GM18858 (cell line): Measurements from ENCODE around the gene NPTN.

ENCODE experiments used
- ATAC-seq: cut with Tn5 transposase; IDR thresholded peaks from one replicate; pipeline ENCODE4 v1.9.1; 2021; ENCODE audit not compliant: unreplicated experiment

Gene NPTN

DNA sequence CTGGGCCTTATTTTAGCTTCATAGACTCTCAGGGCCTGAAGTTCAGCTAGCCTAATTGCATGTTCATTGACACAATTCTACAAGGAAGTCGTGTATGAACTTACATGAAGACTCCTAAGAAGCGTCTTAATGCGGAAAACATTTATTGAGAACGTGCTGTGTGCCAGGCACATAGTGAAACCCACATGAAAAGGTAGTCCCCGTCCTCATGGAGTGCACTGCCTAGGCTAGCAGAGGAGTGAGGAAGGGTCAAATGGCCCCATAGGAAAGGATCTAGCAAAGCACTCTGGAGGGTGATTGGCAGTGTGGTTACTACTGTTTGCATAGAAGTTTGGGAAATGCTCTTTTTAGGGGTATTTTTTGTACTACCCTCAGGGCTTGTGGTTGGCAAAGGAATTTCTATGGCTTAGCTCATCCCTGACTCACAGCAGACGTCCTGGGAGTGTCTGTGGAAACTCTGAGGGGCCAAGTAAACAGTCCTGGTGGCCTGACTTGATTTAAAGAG is 854 bp upstream of the NPTN start:
- ATAC-seq, result no peak

GRCh38 chr15:73632670-73633058 is 525 bp downstream of the NPTN start:
- ATAC-seq, result no peak

- no peak for ATAC-seq
These were observed 1.1 kb downstream of the NPTN start for GRCh38 chr15:73631915-73632669.

- ATAC-seq, result no peak
These were observed 2.2 kb downstream of the NPTN start for GRCh38 chr15:73630921-73631362.

DNA sequence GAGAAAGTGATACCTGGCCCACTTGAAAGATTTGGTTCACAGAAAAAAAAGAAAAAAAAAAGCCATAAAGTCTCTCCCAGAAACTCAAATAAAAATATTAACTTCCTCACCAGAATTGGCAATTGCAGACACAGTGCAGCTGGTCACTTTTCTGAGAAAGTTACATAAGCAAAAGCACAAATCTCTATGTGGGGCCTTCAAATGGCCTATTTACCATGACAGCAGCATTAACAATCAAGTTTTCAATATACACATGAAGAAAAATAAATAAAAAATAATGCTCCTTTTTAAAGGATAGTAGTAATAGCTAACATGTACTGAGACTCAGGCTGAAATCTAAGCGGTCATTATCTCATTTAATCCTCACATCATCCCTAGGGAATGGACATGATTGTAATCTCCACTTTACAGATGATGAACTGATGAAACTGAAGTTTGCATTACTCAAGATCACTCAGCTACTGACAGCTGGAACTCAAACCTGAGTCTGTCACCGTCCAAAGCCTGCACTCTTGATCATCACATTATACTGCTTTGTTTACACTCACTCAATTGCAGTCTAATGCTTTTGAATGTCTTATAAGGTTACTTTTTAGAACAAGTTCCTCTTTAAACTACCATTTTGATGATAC is 3.3 kb downstream of the NPTN start:
- no peak for ATAC-seq

DNA sequence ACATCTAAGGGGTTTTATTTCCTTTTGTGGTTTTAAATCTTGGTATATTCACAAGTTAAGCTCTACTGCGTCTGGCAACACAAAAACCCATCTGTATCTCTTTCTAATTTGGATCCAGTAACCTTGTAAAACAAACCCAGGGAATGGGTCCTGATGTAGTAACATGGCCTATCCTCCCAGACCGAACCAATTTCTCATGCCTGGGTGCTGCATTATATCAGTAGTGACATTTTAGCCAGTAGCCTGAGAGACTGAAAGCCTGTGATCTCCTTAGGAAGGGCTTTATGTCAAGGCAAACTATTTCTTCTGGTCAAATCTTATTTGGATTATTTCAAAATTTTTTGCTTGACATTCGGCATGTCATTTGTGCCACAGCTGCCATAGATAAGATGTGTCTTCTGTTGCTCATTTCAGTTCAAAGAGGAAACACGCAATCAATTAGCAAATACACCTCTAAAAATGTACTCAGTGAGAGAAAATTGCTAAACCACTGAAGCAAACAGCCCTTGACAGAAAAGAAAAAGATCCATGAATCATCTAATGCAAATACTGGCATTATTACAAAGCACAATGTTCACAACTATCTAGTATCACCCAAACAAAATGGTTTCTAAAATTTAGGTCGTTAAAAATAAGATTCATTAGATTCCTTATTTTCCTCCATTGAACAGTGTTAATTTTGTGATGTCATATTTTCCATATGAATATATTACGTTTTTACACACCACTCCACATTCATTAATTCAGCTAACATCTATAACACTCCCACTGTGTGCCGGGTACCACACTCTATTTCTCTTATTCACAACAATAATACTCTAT is 4.0 kb downstream of the NPTN start:
- ATAC-seq, result no peak

GRCh38 chr15:73628102-73628501 is 5.1 kb downstream of the NPTN start:
- no peak for ATAC-seq

GRCh38 chr15:73626072-73626471 is 7.1 kb downstream of the NPTN start:
- ATAC-seq, result no peak

- no peak for ATAC-seq
These were observed 8.7 kb downstream of the NPTN start for GRCh38 chr15:73624530-73624929.

GRCh38 chr15:73621286-73621826 is 11.8 kb downstream of the NPTN start:
- no peak for ATAC-seq

DNA sequence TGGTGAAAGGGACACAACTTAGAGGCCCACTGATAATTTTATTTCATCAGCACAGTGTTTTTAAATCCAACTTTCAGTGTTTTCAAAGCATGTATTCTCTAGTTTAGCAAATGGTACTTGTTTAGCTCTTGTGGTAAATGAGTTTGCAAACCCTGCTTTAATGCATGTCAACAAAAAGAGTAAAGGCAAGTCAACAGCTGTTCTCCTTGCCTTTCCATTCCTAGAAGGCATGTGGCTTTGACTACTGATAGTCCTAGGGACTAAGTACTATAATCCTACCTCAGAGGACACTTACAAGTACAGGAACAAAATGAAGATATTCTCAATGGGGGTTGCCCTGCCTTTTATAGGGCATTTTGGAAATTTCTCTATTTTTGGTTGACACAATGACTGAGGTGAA is 13.1 kb downstream of the NPTN start:
- no peak for ATAC-seq

GRCh38 chr15:73617913-73618312 is 15.3 kb downstream of the NPTN start:
- ATAC-seq, result no peak

DNA sequence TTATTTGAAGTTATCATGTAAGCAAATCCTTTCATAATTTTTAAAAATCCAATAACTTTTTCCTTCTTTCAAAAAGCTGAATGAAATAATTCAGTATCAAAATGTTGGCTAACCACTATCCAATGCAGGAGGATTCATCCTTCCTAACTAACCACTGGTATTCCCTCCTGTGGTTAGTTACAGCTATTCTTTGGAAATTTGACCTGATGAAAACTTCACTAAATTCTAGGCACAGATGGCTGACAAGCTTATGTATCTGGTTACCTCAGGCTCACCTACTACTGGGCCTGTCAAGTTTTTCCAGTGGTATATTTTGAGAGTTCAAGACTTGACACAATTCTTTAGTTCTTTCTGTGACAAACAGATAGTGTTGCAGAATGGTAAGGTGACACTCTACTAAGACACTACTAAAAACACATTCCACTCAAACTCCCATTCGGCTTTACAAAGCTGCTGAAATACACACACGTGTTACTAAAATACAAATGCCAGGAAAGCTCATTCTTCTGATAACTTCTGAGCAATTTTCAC is 15.8 kb downstream of the NPTN start:
- no peak for ATAC-seq

DNA sequence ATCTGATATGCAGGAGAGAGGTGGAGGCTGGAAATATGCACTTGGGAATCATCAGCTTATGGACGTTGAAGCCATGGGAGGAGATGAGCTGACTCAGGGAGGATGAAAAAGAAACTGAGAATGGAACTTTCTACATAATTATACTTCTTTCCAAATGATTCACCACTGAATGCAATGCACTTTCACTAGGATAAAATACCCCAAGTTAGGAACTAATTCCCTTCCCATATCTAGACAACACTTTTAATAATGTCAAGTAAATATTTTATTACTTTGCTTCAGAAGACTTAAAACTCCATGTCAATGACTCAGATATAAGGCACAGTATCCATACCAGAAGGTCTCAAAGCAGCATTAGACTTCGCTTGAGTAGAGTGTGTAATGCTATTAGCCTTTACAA is 24.2 kb downstream of the NPTN start:
- ATAC-seq, result no peak

- no peak for ATAC-seq
These were observed 24.7 kb downstream of the NPTN start for GRCh38 chr15:73608475-73608874.

DNA sequence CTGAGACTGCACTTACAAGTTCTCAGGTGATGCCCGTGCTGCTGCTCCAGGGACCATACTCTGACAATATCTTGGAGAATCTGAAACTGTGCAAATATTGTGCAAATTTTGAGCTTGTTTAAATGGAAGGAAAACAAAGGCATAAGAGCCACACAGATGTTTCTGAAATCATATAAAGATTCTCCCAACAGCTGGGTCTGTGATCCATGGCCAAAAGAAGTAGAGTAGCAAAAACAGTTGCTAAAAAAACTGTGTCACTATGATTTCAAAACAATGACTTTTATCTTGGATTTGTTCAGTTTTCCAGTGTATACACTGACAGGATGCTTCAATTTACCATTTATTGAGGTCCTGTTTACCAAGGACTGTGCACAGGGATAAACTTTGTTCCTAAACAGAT is 25.3 kb downstream of the NPTN start:
- no peak for ATAC-seq

DNA sequence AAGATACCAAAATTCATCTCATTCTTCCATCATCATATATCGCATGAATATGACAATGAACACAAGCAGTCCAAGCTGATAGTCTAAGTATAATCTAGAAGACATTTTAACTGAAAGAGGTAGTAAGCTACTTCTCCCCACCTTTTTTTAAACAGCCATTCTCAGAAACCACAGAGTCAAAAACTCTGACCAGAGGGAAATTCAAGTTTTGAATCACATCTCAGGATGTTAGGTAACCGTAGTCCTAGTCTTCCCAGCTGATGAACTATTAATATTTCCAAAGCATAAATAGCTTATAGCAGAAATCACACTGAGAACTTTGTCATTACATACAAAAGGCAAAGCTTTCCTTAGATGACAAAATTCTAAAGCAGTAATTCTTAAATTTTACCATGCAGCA is 25.8 kb downstream of the NPTN start:
- ATAC-seq, result no peak

DNA sequence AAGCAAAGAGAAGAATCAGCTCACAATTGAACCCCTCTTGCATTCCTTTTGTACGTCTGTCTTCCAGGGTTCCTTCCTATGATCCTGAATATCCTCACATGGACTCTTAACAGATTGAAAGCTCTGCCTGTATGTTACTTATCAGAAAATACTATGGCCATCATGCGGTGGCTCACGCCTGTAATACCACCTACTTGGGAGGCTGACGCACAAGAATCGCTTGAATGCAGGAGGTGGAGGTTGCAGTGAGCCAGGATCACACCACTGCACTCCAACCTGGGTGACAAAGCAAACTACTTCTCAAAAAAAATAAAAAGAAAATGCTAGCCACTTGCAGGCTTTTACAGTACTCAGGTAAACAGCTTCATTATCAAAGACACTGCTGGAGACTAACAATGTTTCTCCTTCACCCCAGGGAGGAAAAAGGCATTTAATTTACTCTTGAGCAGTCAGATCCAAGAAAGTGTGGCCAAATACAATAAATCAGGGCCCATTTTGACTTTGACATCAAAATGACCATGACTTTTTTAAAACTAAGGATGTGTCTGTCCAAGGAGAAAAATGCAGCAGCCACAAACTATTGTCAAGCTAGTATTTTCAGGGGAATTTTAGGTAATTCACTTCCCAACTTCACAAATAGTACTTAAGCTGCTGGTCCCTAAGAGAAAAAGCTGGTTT is 27.3 kb downstream of the NPTN start:
- ATAC-seq, result no peak

GRCh38 chr15:73604477-73604876 is 28.7 kb downstream of the NPTN start:
- ATAC-seq, result no peak

GRCh38 chr15:73602992-73603391 is 30.2 kb downstream of the NPTN start:
- ATAC-seq, result no peak

DNA sequence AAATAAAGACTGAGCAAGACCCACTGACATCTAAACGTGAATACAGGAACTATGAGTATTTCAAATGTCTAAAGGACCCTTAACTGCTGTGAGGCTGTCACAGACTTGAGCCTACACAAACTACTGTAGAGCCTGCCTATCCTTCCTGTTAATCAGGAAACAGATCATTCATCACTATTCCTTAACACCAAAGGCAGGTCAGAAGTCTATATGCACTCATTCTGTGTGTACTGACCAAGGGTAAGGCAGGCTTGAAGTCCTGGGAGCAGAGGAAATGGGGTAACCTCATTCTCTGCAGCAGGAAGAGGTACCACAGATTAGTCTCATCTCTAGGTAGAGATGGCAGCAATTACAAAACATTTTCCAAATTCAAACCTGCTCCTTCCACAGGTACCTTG is 30.7 kb downstream of the NPTN start:
- no peak for ATAC-seq
